Left kidney (tissue), 2 donors: ENCODE measurements around the gene TGFB2. TPM values are rescaled to one million over a fixed set of nuclear protein-coding genes. Genes with fewer than 3 reads are reported as not detected.

ENCODE experiments used
- DNase-seq: peaks from one replicate; pipeline ENCODE4 v3.0.0-alpha.2; 2013
- polyA plus RNA-seq: library from polyadenylated mRNA; unstranded; fragments of 120-200 nt; gene quantifications from one replicate; pipeline ENCODE4 v1.2.1, GENCODE V29; 2013; ENCODE audit not compliant: insufficient read length

TGFB2 gene
- polyA plus RNA-seq, 1 donor: 14.0 TPM

- no peak for DNase-seq
These were observed 16.3 kb downstream of the TGFB2 start for GRCh38 chr1:218361298-218362065.

DNA sequence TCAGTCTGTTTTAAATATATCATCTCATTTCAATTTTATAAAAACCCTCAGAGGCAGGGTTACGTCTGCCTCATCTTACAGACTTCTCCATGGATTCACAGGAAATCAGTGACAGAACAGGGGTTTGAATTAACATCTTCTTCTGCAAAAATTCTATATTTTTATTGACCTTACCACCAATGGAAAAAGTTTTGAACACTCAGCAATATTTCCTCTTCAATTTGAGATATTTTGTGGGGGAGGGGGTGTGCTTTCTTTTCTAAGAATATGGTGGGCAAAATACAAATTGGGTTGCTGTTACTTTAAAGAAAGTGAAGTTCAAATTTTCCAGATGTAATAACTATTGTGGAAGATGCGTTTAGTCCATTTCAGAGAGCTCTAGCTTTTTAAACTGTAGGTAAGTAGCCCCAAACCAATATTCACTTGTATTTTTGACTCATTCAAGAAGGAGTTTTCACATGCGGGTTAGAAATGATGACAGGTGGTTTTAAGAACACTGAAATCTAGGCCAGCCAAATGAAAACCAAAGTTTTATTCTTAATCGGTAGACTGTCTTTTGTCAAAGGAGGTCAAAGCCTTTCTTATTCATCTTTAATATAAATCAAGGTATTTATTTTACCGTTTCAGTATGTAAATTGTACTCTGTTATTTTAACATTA lies 17.4 kb downstream of the TGFB2 start:
- no peak for DNase-seq

- DNase-seq: no peak
These were observed 18.0 kb downstream of the TGFB2 start for GRCh38 chr1:218363141-218363540.

- no peak for DNase-seq
These were observed 19.0 kb downstream of the TGFB2 start for GRCh38 chr1:218364028-218364710.

DNA sequence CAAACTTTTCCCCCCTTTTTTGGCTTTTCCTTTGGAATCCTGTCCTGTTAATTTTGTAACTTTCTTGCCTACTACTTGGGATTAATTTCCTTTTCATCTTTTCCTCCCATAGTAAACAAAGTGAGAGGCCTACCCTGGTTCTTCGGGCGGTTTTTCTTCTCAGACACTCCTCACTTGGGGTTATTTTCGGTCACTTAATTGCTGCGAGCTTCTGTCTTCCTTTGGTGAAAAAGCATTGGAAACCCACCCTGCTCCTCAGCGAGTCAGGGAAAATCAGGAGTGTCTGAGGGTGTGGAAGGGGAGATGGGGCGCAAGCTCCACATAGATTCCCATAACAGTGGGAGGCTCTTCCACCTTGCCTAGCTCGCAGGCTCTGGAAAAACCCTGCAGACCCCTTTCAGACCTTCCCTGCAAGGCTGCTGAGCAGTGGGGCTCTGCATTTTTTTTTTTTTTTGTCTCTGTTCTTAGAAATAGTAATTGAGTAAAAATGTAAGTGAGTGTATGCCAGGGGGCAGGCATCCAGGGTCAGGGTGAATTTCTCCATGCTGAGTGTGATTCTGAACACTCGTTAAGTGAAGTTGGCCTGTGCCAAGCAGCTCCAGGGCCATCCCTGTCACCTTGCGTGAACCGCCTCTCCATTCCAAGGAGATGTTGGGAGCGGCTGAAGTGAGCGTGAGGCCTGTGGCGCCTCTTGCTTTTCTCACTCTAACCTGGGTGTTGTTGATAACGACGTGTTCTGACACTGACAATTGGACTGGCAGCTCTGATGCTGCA lies 20.3 kb downstream of the TGFB2 start:
- no peak for DNase-seq

GRCh38 chr1:218366322-218367052 lies 21.4 kb downstream of the TGFB2 start:
- DNase-seq: no peak

DNA sequence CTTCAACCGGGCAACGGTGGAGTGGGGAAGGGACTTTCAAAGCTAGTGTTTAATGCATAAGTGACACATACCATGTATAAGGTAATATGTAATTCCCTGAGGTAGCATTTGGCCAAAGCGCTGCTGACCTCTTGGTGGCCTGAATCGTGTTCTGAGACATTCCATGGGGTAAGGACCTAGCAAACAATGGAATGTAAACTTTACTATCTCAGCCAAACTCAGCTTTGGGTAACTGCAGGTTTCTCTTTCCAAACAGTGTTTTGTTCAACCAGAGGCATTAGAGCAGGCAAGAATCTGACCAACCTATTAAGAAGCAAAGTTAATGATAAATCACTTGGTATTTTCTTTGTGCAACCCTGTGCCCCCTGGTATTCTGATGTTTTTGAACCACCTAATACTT lies 22.0 kb downstream of the TGFB2 start:
- DNase-seq: no peak

DNA sequence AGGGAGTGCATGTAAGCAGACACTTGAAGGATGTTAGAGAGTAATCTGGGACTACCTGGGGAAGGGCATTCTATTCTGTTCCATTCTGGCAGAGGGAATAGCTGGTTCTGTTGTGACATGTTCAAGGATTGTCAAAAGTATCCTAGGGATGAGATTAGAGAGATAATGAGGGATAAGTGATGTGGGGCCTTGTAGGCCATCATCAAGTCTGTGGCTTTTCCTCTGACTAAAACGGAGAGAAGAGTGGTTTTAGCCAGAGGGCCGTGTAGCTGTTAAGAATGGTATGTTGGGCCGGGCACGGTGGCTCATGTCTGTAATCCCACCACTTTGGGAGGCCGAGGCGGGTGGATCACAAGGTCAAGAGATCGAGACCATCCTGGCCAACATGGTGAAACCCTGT lies 23.6 kb downstream of the TGFB2 start:
- no peak for DNase-seq

GRCh38 chr1:218369688-218370511 lies 24.8 kb downstream of the TGFB2 start:
- no peak for DNase-seq

GRCh38 chr1:218371927-218372672 lies 27.0 kb downstream of the TGFB2 start:
- no peak for DNase-seq

- no peak for DNase-seq
These were observed 29.5 kb downstream of the TGFB2 start for GRCh38 chr1:218374401-218375353.

GRCh38 chr1:218376722-218377121 lies 31.6 kb downstream of the TGFB2 start:
- DNase-seq: no peak

DNA sequence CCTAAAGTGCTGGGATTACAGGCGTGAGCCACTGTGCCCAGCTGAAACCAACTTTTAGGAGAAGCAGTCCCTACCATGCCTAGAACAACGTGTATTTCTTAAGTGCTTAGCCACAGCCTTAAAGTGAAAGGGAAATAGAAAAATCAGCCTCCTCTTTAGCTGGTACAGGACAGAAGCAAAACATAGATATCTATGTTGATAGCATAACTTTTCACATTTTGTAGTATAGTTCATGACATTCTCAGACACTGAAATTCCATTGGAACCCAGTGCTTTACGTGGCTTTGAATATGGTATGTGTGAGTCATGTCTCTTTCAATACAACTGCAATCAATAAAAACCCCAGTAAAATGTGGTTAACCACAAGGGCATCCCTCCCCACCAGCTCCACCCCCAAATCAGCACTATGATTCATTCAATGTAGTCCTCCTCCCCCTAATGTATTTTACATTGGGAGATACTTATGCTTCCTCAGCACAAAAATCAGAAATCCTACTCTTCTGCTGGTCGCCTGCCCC lies 32.1 kb downstream of the TGFB2 start:
- DNase-seq: no peak

DNA sequence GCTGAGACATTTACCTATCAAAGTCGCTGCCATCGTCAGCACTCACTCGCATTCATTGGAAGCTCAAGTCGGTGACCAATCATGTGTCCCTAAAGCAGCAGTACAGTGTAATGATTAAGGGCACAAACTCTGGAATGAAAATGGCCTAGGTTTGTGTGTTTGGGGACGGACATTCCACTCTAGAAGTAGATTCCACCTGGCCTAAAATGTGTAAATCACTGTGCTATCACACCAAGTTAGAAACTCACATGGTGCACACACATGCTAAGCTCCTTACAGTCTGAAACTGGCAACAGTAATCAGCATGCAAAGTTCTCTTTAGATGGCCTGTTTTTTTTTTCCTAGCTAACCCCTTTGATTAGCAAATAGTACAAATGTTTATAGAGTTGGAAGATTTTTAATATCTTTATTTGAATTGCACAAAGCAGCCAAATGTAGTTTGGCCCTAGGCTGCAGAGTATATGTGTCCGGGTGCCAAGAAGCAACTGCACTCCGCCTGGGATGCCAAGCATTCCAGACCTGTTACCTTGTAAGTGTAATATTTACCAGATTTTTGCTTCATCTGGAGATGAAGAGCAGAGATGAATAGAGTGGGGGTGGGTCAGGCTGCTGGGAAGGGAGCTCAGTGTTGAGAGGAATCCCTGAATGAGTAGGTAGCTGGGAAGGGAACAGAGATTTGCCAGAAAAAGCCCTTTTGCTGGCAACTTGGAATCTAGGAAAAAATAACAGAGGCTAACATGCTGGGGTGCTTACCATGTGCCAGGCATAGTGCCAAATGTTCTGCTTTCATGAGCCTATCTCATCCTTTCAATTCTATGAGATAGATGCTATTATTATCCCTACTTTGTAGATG lies 35.2 kb downstream of the TGFB2 start:
- no peak for DNase-seq

GRCh38 chr1:218382261-218382660 lies 37.1 kb downstream of the TGFB2 start:
- no peak for DNase-seq

- DNase-seq: no peak
These were observed 37.9 kb downstream of the TGFB2 start for GRCh38 chr1:218383051-218383450.

DNA sequence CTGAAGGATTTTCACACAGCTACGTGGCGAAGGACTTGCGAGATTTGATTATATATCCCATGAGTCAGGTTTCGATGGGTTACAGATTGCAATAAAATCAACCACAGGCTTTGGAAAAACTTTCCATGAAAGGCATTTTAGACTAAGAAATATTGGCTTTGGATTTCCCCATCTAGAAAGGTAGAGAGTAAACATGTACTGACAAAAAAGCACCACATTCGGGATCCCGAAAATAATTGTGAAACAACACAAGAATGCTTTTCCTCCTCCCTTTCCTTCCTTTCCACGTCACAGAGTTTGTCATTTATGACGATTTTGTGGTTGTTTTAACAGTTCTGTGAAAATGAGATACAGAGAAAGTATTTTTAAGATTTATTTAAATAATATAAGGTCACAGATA lies 38.5 kb downstream of the TGFB2 start:
- DNase-seq: no peak

DNA sequence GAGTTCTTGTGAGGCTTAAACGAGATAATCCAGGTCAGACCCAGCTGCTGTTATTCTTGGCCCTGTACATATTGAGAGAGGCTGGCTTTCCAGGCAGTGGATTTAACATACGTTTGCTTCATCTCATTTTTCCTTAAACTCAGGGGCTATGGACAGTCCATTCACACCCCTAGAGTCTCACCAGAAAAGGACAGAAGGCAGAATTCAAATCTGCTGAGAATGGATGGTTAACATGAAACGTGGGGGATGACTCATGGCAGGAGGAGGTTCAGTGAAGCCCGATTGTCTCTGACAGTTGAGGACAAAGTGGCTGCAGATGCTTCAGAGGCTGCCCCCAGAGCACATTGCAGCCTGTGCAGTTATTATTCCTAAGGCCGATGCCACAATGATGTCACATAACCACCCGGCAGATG lies 39.5 kb downstream of the TGFB2 start:
- DNase-seq: no peak
